ENCODE results near the gene ADGRL4.

ADGRL4 gene

DNA sequence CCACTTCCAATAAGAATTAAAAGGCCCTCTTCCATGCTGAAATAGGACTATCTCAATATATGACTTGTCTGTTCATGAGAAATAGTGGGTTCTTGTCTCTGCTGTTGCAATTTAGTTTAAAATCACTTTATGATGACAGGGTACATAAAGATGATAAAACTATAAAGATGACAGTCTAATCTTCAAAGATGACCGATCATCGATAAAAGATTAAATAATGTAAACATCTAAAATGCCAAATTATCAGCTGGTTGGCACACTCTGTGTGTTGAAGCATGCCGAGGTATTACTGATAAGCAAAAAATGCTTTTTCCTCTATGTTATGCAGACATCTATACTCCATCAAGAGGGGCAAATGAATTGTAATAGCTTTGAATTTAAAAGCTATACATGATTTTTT, 89.5 kb downstream of the ADGRL4 start:
- TF ChIP-seq, protein P1, sequence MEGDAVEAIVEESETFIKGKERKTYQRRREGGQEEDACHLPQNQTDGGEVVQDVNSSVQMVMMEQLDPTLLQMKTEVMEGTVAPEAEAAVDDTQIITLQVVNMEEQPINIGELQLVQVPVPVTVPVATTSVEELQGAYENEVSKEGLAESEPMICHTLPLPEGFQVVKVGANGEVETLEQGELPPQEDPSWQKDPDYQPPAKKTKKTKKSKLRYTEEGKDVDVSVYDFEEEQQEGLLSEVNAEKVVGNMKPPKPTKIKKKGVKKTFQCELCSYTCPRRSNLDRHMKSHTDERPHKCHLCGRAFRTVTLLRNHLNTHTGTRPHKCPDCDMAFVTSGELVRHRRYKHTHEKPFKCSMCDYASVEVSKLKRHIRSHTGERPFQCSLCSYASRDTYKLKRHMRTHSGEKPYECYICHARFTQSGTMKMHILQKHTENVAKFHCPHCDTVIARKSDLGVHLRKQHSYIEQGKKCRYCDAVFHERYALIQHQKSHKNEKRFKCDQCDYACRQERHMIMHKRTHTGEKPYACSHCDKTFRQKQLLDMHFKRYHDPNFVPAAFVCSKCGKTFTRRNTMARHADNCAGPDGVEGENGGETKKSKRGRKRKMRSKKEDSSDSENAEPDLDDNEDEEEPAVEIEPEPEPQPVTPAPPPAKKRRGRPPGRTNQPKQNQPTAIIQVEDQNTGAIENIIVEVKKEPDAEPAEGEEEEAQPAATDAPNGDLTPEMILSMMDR (IDR thresholded peaks at IDR 0.05): no peak

DNA sequence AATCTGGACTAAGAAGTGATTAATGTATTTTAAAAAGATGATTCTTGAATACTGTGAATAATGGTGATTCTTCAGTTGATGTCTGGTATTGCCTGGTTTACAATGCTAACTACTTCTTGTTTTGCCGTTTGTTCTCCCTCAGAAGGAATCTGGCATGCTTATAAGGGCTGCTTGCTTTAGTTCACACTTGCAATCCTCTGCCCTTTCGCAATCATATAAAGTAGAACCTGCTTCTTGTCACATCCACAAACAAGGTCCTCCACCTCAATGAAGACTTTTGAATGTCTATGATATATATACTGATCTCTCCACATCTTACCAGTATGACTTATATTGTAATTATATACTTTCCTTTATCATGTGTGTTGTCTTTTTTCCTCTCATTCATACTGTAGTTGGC, 92.6 kb downstream of the ADGRL4 start:
- TF ChIP-seq, protein P1 (IDR thresholded peaks at IDR 0.05): no peak

DNA sequence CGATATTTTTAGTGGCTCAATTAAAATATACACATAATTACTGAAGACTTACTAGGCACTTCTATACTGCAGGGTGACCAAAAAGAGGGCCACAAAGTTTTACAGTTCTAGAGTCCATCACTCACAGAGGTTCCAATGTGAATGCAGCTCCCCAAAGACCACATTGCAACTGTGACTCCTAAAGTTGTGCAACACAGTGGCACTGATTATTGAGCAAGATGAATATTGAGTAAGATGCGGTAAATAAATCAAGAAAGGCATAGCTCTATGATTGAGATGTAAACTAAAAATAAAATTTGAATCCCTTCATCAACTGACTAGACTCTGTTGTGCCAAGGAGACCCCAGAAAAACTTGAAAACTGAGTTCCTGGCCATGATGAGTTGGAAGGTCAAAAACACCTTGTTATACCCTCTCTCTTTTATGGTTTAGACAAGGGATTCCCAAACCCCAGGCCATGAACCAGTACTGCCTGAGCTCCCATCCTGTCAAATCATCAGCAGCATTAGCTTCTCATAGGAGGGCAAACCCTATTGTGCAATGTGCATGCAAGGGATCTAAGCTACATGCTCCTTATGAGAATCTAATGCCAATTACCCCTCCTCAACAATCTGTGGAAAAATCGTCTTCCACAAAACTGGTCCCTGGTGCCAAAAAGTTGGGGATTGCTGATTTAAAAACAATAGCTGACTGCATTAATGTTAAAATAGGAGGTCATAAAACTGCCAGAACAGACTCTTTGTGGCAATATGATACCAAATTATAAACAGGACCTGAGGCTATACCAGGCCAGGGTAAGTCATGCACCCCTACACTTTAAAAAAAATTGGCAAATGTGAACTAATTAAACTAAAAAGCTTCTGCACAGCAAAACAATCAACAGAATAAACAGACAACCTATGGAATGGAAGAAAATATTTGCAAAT, 94.3 kb downstream of the ADGRL4 start:
- TF ChIP-seq, protein P1 (IDR thresholded peaks at IDR 0.05): no peak

DNA sequence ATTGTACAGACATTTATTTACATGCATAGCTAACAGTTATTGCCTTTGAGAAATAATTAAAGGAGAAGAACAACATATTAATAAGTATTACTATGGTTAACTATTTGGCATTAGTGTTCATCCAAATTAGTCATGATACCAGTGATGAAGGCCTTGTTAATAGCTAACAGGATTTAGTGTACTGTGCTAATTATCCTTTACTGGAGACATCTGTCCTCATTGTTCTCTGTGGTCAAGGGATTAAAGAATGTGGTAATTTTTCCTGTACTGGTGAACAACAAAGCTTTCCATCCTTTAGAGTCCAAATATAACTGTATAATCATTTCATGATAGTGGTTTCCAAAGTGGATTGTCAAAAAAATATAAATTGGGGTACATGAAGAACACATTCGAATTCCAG, 103.9 kb downstream of the ADGRL4 start:
- TF ChIP-seq, protein P1 (IDR thresholded peaks at IDR 0.05): no peak

DNA sequence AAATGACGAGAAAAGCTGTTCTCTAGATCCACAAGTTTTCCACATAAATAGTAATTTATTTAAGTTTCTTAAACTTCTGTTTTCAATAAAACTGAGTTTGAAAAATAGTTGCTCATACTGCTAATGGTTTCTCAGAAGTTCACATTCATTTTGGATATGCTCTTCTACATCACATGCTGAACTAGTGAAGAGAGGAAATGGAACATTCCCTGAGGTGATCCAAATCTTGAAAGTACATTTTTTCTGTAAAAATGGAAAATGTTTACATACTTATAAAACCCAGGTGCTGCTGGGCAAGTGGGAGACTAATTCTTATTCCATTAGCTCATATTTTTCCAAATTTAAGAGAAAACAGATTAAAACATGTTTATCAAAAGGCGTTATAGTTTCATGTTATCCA, 111.7 kb downstream of the ADGRL4 start:
- TF ChIP-seq, protein P1 (IDR thresholded peaks at IDR 0.05): no peak

DNA sequence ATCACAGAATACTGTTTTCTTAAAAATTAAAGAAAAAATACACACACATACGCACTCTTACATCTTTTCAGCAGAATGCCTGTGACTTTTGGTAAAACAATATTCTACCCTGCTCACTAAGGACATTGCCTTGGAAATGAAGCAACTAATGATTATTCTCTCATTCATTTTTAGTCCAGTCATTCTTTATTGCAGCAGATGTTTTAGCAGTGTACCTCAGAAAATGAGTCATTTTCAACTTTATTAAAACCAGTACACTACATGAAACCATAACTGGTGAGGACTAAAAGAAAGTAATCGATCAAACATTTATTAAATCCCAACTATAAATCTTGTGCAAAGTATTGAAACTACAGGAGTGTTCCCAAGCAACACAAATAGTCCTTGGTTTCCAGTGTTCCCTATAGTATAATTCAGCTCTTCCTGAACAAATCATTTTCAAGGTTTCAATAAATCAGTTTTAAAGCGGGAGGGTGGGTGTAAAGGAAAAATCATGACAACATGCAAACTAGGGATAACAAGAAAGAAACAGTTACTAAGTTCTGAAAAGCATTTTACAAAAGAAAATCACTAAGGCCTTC, 114.2 kb downstream of the ADGRL4 start:
- TF ChIP-seq, protein P1 (IDR thresholded peaks at IDR 0.05): no peak

DNA sequence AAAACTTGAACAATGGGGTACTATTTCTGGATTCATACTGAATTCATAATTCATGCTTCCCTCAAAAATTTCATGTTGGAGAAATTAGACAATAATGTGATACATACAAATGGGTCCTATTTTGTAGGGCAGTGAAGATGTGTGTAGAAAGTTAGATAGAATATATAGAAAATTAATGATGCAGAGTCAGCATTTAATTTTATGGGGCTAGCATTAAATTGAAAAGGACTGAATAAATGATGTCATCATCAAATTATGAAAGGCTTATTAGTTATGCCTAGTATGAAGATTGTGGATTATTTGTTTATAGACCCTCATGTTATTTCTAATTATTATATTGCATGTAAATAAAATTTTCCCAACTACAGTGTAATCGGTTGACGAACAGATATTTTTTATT, 119.1 kb downstream of the ADGRL4 start:
- TF ChIP-seq, protein P1 (IDR thresholded peaks at IDR 0.05): no peak
